K562 (cell line): ENCODE data around the gene TTC9C. TPM values are rescaled to one million over a fixed set of nuclear protein-coding genes. Genes with fewer than 3 reads are reported as not detected.
A peak's percentile ranks its signal among the peaks of the same experiment; 100 is the strongest.

Experiments used
- ADNP ChIP-seq: fragments of 200-800 bp; sonication (Bioruptor generic); IDR thresholded peaks from 2 replicates; pipeline ENCODE4 v1.6.1; 2016; ENCODE audit warnings: missing genetic modification characterization, missing compliant biosample characterization
- BRD4 ChIP-seq: fragments of 200-600 bp; sonication (generic); IDR thresholded peaks from 2 replicates; pipeline ENCODE4 v1.6.1; 2017; ENCODE audit warnings: inconsistent platforms
- ETV5 ChIP-seq: sonication (generic); formaldehyde crosslinking; IDR thresholded peaks from 2 replicates; pipeline ENCODE4 v1.4.0; 2020; ENCODE audit warnings: low read depth, mild to moderate bottlenecking, missing genetic modification reagents
- FOXP1 ChIP-seq: sonication (generic); formaldehyde crosslinking; IDR thresholded peaks from 2 replicates; pipeline ENCODE4 v1.8.0; 2022; ENCODE audit warnings: mild to moderate bottlenecking, missing genetic modification reagents
- FOXP4 ChIP-seq: sonication (generic); formaldehyde crosslinking; IDR thresholded peaks from 2 replicates; pipeline ENCODE4 v1.8.0; 2022; ENCODE audit warnings: mild to moderate bottlenecking, missing genetic modification reagents, borderline replicate concordance
- JUNB ChIP-seq: fragments of 450-650 bp; formaldehyde crosslinking; conservative IDR thresholded peaks from 2 replicates; pipeline ENCODE4 v1.4.0; 2020; ENCODE audit warnings: mild to moderate bottlenecking
- MYC ChIP-seq, 2 experiments: fragments of 250-450 bp in 1 of 2; sonication (Bioruptor Pico) in 1 of 2; IDR thresholded peaks; 2 replicates each; pipeline versions ENCODE4 v1.5.1 to v1.6.1; 2012 to 2021; ENCODE audit warnings: low read depth in 2 of 2, borderline replicate concordance in 1 of 2, improper control_type of control experiment in 1 of 2, low read length in 1 of 2, mild to moderate bottlenecking in 1 of 2, moderate library complexity in 1 of 2
- POLR2H ChIP-seq: IDR thresholded peaks from 2 replicates; pipeline ENCODE4 v1.6.1; 2016; ENCODE audit warnings: missing genetic modification characterization, low read depth, mild to moderate bottlenecking, control low read depth, missing compliant biosample characterization, moderate library complexity
- RAD21 ChIP-seq, 2 experiments: fragments of 250-450 bp in 1 of 2; fragments of 450-650 bp in 1 of 2; sonication (Bioruptor Pico) in 1 of 2; formaldehyde crosslinking in 1 of 2; IDR thresholded peaks in 1 of 2; conservative IDR thresholded peaks in 1 of 2; 2 replicates each; pipeline versions ENCODE4 v1.4.0 to v1.8.0; 2020 to 2022; ENCODE audit warnings: mild to moderate bottlenecking in 2 of 2, moderate library complexity in 1 of 2
- SP1 ChIP-seq: sonication (generic); formaldehyde crosslinking; IDR thresholded peaks from 2 replicates; pipeline ENCODE4 v1.8.1; 2022; ENCODE audit warnings: mild to moderate bottlenecking, missing genetic modification reagents
- ZC3H11A ChIP-seq: IDR thresholded peaks from 2 replicates; pipeline ENCODE4 v1.6.1; 2012; ENCODE audit warnings: low read depth, low read length, improper control_type of control experiment
- ZNF12 ChIP-seq: sonication (generic); formaldehyde crosslinking; IDR thresholded peaks from 2 replicates; pipeline ENCODE4 v1.4.0; 2020; ENCODE audit warnings: mild to moderate bottlenecking, missing genetic modification reagents
- ZNF121 ChIP-seq: sonication (generic); formaldehyde crosslinking; conservative IDR thresholded peaks from 2 replicates; pipeline ENCODE4 v1.8.0; 2022; ENCODE audit warnings: missing genetic modification reagents
- ZNF134 ChIP-seq: fragments of 250-450 bp; sonication (Bioruptor Pico); conservative IDR thresholded peaks from 2 replicates; pipeline ENCODE4 v1.4.0; 2020
- ZNF184 ChIP-seq: sonication (generic); formaldehyde crosslinking; IDR thresholded peaks from 2 replicates; pipeline ENCODE4 v1.5.0; 2020; ENCODE audit warnings: missing genetic modification reagents
- ZNF239 ChIP-seq: fragments of 250-450 bp; sonication (Bioruptor Pico); IDR thresholded peaks from 2 replicates; pipeline ENCODE4 v1.4.0; 2020; ENCODE audit warnings: mild to moderate bottlenecking
- ZNF253 ChIP-seq: fragments of 250-450 bp; sonication (Bioruptor Pico); conservative IDR thresholded peaks from 2 replicates; pipeline ENCODE4 v1.6.1; 2021; ENCODE audit warnings: mild to moderate bottlenecking
- ZNF436 ChIP-seq: fragments of 250-450, 450-650 bp; sonication (Bioruptor Pico); formaldehyde crosslinking; IDR thresholded peaks from 2 replicates; pipeline ENCODE4 v1.7.0; 2020; ENCODE audit warnings: mild to moderate bottlenecking
- polyA plus RNA-seq, 8 experiments: library from polyadenylated mRNA; depleted of rRNA in 4 of 8; stranded (reverse) in 5 of 8; unstranded in 3 of 8; fragments of >200 nt; fragmentation: Nextera tagmentation in 2 of 8; fragmentation: Illumina TruSeq in 1 of 8; extraction: Ambion mirVana in 2 of 8; extraction: Trizol in 1 of 8; gene quantifications; 2 replicates each; pipeline versions ENCODE4 v1.2.1 to v1.2.3, GENCODE V29; 2011 to 2014; ENCODE audit warnings: inconsistent platforms in 1 of 8, missing spikeins in 1 of 8
- total RNA-seq, 7 experiments: library from RNA; depleted of rRNA in 6 of 7; stranded (reverse); fragments of >200 nt in 6 of 7; fragmentation: Illumina TruSeq in 2 of 7; extraction: Trizol in 2 of 7; gene quantifications; 2 replicates each; pipeline versions ENCODE4 v1.2.1 to v1.2.3, GENCODE V29; 2011 to 2021; ENCODE audit warnings: low replicate concordance in 1 of 7
- TF ChIP-seq, protein P1 (sequence below): sonication (generic); formaldehyde crosslinking; IDR thresholded peaks from 2 replicates; pipeline ENCODE4 v1.8.1; 2023; ENCODE audit warnings: mild to moderate bottlenecking, missing genetic modification reagents
- TF ChIP-seq, protein P2 (sequence below), 3 experiments: fragments of 200-800 bp in 1 of 3; sonication (Bioruptor generic) in 1 of 3; sonication (generic) in 1 of 3; formaldehyde crosslinking in 1 of 3; IDR thresholded peaks; 2 replicates each; pipeline versions ENCODE4 v1.6.1 to v1.8.0; 2016 to 2022; ENCODE audit warnings: mild to moderate bottlenecking in 2 of 3, missing compliant biosample characterization in 2 of 3, missing genetic modification characterization in 2 of 3, missing genetic modification reagents in 1 of 3

Gene TTC9C
- total and polyA plus RNA-seq, 9 of the 15 experiments (the other 6 are each of a cell fraction or from before 2014, with no cell fraction given), result 32.8 to 59.0 (median 37.1) TPM

DNA sequence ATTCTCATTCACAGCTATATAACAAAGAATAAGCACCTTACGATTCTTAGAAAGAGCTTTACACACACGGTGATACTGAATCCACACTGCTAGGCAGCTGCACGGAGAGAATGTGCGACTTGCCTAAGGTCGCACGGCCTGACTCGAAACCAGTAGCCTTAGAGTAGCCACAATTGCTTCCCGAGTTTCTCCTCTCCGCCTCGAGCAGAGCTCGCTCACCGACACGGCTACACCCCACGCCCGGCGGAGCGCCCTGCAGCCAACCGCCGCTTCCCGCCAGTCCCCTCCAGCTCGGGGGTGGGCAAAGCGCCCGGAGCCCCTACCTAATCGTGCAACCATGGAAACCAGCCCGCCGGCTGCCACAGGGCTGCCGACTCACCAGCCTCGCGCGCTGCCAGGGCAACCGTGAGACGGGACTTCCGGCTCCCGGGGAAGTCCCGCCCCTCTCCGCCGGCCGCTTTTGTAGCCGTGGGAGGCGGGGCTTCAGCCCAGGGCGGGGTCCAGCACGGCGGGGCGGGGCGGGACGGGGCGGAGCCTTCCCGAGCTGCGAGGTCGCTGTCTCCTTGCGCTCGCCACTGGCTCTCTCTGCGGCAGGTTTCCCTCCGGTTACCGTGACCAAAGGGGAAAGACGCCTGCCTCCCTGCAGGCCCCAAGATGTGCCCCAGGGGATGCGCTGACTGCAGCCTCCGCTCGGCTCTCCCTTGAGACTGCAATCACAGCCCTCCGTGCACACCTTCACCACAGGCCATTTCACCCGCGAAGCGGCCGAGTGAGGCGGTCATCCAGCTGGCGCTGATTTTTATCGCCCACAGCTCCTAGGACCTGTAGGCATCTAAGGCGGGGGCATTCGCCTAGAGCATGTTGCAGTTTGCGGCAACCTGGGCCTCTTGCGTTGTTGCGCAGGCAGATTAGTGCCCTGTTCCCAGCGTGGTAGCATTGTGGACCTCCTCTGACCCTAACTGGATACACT is 22.1 kb upstream of the TTC9C start (continued):
- TF ChIP-seq, protein P1, sequence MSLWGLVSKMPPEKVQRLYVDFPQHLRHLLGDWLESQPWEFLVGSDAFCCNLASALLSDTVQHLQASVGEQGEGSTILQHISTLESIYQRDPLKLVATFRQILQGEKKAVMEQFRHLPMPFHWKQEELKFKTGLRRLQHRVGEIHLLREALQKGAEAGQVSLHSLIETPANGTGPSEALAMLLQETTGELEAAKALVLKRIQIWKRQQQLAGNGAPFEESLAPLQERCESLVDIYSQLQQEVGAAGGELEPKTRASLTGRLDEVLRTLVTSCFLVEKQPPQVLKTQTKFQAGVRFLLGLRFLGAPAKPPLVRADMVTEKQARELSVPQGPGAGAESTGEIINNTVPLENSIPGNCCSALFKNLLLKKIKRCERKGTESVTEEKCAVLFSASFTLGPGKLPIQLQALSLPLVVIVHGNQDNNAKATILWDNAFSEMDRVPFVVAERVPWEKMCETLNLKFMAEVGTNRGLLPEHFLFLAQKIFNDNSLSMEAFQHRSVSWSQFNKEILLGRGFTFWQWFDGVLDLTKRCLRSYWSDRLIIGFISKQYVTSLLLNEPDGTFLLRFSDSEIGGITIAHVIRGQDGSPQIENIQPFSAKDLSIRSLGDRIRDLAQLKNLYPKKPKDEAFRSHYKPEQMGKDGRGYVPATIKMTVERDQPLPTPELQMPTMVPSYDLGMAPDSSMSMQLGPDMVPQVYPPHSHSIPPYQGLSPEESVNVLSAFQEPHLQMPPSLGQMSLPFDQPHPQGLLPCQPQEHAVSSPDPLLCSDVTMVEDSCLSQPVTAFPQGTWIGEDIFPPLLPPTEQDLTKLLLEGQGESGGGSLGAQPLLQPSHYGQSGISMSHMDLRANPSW (CRISPR knock-in tag), result no peak
- TF ChIP-seq ETV5 (CRISPR knock-in tag) (peak; percentile 40; the same call in 1 of the 2 replicates), SP1 (peak; percentile 87), ZNF239 (CRISPR knock-in tag) (no peak), ZC3H11A (no peak), ZNF121 (CRISPR knock-in tag) (no peak), ZNF12 (CRISPR knock-in tag) (no peak), ZNF134 (CRISPR knock-in tag) (no peak), MYC (IDR thresholded peaks at IDR 0.05; ENCODE audit: low read depth, low read length) (peak; percentile 32; the same call in 1 of the 2 replicates), MYC (CRISPR knock-in tag; IDR thresholded peaks at IDR 0.05; ENCODE audit: borderline replicate concordance, low read depth) (no peak), ADNP (tag) (no peak), ZNF184 (CRISPR knock-in tag) (no peak), ZNF436 (peak; percentile 51; the same call in 1 of the 2 replicates), POLR2H (tag) (no peak), FOXP1 (CRISPR knock-in tag) (no peak), RAD21 (CRISPR knock-in tag; conservative IDR thresholded peaks at IDR 0.05 in 1 of 2, IDR thresholded peaks at IDR 0.05 in 1 of 2) (no peak), ZNF253 (CRISPR knock-in tag) (no peak), BRD4 (no peak), FOXP4 (CRISPR knock-in tag) (no peak), JUNB (CRISPR knock-in tag) (no peak)
- TF ChIP-seq, protein P2, sequence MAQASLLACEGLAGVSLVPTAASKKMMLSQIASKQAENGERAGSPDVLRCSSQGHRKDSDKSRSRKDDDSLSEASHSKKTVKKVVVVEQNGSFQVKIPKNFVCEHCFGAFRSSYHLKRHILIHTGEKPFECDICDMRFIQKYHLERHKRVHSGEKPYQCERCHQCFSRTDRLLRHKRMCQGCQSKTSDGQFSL (CRISPR knock-in tag; IDR thresholded peaks at IDR 0.05), result no peak
- TF ChIP-seq, protein P2 (tag; IDR thresholded peaks at IDR 0.05), result no peak
